Hepatic stellate cell (primary cell): Measurements from ENCODE around the gene ARL6IP6.
"Not testable (repeated sequence)": the region's sequence is repeated elsewhere in the genome, so short reads cannot be mapped to it uniquely, and the experiment has no call there.

Experiments used
- DNase-seq: peaks from one replicate; pipeline ENCODE4 v3.0.0; 2011; ENCODE audit warnings: low spot score

The ARL6IP6 gene

DNA sequence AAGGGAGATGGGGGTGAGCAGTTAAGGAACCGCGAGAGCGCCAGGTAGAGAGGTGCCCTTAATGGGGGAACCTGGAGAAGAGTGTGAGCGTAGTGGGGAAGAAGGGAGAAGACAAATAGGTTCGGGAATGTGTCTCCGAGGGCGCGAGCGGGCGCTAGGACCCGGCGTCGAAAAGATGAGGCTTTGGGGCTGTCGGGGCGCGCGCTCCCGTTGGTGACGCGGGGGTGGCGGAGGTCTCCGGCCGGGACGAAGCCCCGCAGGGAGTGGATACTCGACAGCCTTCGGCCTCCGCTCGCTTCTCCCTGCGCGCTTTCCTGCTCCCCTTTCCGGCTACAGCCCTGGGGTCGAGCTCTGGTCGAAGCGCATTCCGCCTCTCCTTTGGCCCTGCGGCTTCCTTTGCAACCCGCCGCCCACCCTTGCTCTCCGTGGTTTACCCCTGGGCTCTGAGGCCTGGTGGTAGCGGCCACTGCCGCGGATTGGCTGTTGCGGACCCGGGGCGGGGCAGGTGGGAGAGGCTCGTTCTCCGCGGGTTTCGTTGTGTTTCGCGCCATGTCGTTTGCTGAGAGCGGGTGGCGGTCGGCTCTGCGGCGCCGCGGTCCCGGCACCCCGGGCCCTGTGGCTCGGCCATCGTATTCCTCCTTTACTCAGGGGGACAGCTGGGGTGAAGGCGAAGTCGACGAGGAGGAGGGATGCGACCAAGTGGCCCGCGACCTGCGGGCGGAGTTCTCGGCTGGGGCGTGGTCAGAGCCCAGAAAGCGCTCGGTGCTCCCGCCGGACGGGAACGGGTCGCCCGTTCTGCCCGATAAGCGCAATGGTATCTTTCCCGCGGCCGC lies at the start of gene ARL6IP6:
Gene ARL6IP6, plus strand, starts transcription at position 545 of the 833 bp plus-strand sequence. Its CDS starts 5 bp downstream, at position 550.
- DNase-seq: peak; percentile 87

DNA sequence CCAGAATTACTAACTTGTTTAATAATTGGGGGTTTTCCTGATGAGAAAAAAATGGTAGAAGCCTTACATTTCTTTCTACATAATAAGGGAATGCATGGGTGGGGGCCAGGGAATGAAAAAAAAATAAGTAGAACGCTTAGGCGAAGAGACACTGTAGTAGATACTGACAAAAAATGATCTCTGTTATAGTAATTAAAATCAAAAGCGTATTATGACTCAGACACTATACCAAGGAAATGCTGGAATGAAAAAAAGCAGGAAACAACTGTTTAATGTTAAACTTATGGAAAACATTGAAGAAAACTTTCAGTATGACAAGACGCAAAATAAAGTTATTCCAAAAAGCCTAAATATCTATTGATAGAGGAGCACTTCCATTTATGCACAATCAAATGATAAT lies 44.1 kb upstream of the ARL6IP6 start:
- DNase-seq: no peak

DNA sequence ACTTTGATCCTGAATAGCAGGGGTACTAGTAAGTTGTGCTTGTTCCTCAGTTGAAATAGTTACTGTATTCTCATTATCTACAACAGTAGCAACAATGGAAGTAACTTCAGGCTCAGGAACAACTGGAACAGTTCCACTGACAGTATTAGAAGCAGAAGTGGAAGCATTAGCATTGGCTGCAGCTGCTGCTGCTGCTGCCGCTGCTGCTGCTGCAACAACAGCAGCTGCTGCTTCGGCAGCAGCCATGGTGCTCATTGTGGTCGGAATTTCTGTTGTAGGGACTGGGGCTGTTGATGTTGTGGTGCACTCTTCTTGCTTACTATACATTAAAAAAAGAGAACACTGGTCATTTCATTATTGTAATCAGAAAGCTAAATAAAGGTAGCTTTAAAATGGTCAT lies 42.0 kb upstream of the ARL6IP6 start:
- no peak for DNase-seq

DNA sequence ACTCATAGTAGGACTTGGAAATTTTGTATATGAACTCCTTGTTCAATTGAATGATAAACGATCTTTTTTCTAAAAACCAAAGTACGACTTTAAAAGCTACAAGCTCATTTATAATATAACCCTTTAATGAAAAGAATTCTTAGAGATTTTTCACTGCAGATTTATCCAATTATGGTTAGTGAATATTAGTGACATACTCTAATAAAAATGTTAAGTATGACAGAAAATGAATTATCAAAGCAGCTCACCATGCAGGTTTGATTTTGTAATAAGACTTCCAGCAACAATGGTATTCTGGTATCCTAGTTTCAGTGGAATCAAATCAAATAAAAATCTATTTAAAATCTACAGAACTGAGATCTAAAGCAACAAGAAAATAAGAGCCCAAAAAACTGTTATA lies 39.6 kb upstream of the ARL6IP6 start:
- DNase-seq: no peak

DNA sequence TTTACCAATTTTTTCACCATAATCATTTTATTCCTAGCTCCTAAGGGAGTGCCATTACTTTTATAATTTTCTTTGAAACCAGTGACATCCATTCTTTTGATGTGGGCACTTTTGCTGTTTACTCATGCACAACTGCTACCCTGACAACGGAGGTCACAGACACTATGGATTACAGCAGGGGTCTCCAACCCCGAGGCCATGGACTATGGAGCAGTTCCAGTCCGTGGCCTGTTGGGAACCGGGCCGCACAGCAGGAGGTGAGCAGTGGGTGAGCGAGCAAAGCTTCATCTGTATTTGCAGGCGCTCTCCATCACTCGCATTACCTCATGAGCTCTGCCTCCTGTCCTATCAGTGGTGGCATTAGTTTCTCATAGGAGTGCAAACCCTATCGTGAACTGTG lies 35.8 kb upstream of the ARL6IP6 start:
- no peak for DNase-seq

DNA sequence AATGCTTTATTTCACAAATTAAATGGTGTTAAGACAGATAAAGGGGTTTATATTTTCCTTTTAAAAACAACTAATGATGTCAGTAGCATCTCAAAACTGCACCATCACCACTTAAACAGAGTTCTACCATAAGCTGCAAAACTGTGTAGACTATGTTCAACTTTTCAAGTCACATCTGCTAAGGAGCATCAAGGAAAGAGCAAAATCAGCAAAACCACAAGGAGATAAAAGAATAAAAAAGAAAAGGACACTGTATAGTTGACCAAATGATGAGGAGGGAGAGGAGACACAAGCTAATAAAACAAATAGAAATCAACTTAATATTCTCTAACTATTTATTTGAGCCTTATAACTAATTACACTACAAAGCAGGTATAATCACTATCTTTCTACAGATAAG lies 35.0 kb upstream of the ARL6IP6 start:
- DNase-seq: no peak

DNA sequence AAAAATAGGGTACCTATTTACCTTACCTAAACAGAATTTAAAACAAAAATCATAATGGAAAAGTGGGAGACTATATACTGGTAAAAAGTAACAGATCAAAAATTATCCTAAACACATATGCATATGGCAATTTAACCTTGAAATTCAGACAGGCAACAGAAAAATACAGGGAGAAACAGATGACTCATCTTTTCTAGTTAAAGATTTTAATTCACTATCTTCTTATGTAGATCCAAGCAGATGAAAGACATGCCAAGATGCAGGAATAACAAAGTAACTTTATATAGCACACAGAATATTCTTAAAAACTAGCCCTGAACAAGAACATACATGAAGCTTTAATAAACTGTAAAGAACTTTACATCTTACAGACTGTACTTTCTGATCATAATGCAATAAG lies 32.1 kb upstream of the ARL6IP6 start:
- no peak for DNase-seq

DNA sequence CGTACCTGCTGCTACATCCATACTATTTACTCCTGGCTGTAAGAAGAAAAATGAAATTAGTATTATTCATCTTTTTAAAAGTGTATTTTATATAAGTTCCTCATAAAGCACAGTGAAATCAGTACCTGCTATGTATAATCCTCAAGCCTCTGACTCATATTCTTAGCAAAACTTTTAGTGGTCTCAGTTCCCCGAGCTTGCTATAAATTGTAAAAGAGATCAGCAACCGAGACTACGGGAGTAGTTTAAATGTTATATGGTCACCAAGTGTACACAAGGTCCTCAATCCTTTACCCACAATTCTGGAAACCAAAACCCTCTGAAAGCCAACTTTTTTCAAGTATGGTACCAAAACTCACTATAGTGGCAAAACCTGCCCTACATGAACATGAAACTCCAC lies 25.4 kb upstream of the ARL6IP6 start:
- DNase-seq: no peak

DNA sequence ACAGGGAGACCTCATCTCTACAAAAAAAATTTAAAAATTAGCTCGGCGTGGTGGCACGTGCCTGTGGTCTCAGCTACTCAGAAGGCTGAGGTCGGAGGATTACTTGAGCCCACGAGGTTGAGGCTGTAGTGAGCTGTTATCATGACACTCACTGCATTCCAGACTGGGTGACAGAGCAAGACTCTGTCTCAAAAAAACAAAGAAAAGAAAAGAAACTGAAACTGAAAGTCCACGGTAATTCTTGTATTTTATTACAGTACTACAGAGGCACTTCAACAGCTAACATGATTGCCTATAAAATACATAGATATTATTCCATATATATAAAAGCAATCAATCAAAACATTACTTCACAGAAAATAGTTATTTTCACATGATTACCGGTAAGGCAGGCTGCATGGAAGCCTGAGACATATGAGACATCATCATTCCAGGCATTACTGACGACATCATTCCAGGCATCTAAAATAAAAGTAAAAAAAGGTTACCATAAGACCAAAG lies 24.2 kb upstream of the ARL6IP6 start:
- DNase-seq: peak; percentile 24

DNA sequence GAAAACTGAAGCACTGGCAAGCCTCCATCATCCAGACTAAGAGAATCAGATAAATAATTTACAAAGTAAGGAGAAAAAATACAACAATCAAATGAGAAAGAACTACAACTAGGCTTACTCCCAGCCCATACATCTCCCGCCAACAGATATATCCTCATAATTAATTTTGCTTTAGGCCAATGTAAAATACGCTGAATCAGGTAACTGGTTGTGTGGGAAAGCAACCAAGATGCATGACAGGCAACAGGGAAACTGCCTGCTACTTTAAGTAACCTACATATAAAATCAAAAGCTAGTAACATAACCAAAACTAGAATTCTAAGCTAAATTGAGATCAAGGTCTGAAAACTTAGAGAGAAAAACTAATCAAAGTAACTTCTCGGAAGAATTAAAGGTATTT lies 22.7 kb upstream of the ARL6IP6 start:
- no peak for DNase-seq

DNA sequence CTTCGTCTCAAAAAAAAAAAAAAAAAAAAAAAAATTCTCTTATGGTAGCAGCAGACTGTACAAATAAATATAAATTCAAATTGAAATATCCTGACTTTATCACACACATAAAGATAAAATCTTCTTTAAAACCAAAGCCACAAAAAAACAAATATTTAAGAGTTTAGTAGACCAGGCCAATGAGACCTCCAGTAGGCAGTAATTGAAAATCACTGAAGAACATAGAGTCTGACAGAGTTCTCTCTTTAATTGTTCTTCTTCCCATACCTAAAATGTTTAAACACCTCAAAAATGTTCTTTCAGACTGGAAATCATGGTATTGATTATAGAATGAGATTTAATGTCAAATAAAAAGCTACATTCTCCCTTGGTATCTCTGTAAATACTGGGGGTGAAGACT lies 21.9 kb upstream of the ARL6IP6 start:
- no peak for DNase-seq

DNA sequence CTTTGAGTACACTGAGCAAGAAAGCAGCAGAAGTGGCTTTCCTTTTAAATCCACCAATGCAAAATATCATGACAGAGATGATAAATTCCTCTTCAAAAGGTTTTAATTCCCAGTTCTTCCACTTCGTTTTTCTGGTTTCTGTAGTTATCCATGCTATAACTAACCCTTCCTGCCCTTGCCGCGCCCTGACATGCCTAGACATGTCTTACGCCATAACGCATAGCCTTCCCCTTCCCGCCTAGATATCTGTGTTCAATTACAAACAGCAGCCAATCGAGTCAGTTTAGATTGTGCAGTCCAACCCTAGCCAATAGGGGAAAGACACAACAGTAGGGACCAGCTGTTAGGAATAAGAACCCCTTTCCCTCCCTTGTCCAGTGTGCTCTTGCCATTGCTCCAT lies 17.2 kb upstream of the ARL6IP6 start:
- no peak for DNase-seq

DNA sequence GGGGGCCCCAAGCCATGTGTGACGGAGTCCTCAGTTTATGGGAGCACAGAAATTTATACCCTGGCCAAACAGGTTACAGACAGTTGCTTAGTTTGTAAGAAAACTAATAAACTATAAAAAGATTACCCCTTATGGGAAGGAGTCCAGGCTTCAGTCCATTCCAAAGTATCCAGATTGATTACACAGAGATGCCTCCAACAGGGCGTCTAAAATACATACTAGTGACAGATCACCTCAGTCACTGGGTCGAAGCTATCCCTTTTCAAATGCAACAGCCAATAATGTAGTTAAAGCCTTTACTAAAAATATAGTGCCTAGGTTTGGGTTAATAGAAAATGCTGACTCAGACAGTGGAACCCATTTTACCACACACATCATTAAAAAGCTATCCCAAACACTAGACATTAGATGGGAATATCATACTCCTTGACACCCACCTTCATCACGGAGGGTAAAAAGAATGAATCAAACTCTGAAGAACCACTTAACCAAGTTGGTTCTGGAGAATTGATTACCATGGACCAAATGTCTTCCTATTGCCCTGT lies 11.9 kb upstream of the ARL6IP6 start:
- no peak for DNase-seq

DNA sequence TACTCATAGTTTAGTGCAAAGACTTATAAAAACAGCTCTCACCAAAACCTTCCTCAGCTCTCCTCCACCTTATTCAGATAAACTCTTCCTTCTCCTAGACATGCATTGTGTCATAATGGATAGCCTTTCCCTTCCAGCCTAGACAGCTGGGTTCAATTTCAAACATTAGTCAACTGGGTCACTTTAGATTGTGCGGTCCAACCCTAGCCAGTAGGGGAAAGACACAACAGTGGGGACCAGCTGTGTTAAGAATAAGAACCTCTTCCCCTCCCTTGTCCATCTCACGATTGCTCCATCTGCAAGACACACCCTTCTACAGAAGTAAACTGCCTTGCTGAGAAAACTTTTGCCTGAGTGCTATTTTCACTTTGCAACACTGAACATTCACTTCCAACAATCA lies 9.7 kb upstream of the ARL6IP6 start:
- DNase-seq: no peak

DNA sequence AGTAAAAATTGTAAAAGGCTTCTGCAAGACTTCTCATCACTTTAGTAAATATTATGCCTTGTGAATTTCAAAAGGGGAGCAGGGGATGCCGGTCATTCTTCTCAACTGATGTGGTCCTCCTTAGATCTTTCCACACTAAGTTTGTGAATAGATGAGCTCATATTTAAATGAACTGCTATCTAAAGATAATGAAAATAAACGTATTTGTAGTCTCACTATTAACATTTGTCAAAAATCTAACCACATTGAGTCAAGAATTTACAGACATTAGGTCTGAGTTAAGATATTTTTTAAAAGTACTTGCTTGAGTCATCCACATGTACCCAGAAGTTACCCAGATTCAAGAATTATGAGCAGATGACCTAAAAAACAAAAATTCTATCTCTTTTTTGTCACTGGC lies 7.7 kb upstream of the ARL6IP6 start:
- DNase-seq: peak; percentile 13

DNA sequence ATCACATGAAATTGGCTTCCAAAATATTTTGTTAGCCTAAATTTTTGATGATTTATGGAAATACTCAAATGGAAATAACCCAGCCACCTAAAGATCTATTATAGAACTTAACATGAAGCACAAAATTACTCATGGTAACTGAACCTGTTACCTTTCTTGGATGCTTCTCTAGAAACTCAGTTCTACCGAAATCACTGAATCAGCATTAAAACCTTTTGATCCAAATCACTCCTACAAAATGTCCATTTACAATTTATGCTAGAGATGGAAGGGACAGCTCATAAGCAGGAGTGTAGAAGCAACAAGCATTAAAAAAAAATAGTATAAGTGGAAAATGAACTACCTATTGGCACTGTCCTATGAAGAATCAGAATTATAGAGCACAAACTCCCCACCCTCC lies 3.3 kb upstream of the ARL6IP6 start:
- DNase-seq: no peak

DNA sequence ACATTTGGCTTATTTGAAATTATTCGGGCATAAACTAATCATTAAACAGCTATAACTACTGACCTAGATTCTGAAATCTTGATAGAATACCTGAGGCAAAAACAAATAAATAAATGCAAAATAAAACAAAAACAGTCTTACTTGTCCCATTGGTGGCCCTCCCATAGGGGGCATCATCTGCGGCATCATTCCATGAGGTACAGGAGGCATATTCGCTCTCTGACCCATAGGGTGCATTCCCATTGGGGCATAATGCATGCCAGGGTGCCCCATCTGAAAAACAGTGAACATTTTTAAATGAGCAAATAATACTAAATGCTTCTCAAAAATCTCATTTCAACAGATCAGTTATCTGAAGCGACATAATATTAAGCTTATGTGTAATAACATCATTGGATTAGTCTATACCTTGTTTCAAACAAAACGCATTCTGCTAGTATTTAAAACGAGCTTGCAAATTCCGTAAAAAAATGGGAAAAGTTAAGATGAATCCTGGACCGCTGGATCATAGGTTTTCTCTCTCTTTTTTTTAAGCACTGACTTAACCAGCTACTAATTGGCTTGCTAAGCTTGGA lies 2.5 kb upstream of the ARL6IP6 start:
- peak; percentile 14 for DNase-seq

DNA sequence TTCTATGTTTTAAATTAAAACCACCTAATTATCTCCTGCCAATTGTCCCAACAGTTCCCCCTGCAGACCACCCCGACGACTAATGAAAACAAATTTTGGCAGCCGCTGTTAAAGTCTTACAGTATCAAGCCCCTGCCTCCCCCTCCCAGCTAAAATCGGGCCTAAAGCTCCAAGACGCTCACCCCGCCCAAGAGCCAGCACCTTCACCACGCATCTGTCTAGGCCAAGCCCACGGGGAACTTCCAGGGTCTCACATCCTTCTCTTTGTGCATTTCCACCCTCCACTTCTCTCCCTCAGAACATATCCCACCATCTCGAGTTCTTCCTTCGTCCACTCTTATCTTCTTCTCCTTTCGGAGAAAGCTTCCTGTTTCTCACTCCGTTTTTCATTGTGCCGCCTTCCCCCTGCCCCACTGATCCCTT lies 1.6 kb upstream of the ARL6IP6 start:
- DNase-seq: peak; percentile 0

DNA sequence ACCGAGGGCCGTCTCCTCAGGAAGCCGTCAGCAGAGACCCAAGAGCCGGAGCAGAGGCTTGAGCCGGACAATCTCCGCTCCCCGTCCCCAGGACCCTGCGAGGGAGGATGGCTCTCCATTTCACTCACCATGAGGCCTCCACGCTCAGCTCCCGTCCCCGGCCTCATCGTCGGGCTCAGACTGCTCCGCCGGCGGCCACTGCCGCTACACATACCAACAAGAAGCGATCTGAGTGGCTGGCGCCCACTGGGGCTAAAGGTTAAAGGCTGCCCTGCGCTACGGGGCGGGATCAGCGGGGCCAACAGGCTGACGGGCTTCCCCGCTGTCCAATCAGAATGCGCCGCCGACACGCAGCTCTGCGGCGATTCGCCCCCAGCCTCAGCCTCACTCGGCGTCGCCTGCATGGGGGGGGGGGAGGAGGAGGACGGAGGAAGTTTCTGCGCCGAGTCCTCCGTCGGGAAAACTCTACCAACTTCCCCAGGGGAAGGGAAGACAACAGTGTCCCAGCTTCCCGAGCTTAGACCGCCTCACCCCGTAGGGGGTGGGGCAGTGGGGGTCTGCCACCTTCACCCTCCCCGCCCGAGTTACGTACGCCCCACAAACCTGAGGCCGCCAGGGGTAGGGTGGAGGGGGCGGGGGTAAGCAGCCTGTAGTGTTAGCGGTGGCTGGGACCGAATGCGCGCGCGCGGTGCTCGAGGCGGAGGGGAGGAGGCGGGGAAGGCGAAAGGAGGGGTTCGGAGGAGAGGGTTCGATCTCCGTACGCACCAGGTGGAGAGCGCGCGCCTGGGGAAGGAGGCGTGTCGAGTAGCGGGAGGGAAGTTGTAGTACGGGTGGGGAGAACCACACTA lies 968 bp upstream of the ARL6IP6 start, which contains the start of gene PRPF40A:
Gene PRPF40A, minus strand, starts transcription at position 234 of the 848 bp plus-strand sequence. Its CDS starts 22 bp downstream, at position 212.
- DNase-seq: peak; percentile 96

DNA sequence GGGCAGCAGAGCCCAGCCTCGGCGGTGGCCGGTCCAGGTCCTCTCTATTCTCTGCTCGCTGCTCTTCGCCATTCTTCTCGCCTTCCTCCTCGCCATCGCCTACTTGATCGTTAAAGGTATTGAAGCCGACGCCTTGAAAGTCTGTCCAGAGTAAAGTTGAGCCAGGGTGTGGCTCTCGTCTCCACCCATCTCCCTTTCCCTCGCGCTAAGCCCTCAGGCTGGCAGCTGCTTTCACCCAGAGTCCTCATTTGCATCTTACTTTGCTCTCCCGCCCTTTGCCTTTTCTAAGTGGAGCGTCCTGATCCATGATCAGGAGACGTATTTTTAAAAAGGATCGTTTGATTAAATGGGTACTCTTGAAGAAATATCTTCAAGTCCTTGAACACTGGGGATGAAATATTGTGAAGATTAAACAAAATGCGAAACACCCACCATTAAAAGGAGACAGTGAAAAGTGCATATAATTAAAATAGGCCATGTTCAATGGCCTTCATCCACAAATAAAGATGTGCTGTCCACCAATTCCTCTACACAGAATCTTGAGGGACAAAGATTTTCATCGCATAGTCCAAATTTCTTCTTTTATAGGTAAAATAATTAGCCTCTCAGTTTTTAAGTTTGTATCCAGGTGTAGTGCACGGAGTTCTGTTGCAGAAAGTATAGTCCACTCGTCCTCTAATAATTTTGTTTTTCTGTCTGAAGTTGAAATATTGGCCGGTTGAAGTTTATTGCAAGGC lies 657 bp downstream of the ARL6IP6 start:
- peak; percentile 11 for DNase-seq

DNA sequence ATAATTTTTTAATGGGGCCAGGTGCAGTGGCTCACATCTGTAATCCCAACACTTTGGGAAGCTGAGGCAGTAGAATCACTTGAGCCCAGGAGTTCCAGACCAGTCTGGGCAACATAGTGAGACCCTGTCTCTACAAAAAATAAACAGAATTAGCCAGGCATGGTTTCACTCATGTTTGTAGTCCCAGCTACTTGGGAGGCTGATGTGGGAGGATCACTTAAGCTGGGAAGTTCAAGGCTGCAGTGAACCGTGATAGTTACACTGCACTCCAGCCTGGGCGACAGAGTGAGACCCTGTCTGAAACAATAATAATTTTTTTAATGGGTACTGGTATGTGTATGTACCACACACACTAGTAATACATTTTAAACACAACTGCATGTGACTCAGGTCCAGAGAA lies 2.4 kb downstream of the ARL6IP6 start:
- DNase-seq: no peak

DNA sequence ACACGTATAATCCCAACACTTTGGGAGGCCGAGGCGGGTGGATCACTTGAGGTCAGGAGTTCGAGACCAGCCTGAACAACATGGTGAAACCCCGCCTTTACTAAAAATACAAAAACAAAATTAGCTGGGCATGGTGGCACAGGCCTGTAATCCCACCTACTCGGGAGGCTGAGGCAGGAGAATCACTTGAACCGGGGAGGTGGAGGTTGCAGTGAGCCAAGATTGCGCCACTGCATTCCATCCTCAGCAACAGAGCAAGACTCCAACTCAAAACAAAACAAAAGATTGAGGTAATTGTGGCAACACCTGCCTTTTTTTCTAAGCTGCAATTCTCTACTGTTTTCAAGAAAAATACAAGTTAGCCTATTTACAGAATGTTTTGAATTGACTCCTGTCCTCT lies 4.2 kb downstream of the ARL6IP6 start:
- DNase-seq: not testable (repeated sequence)
